ENCODE results near the gene FCER1G. TPM values are rescaled to one million over a fixed set of nuclear protein-coding genes. Genes with fewer than 3 reads are reported as not detected.
"Not testable (repeated sequence)": the region's sequence is repeated elsewhere in the genome, so short reads cannot be mapped to it uniquely, and the experiment has no call there.

FCER1G gene
- total RNA-seq, 4 donors from 2014 or later, result 1.6 to 50.4 (median 25.4) TPM

GRCh38 chr1:161250829-161251228 is 35.7 kb downstream of the FCER1G start:
- Histone ChIP-seq H3K9me3 (no peaks in the 10 kb centered on the region), H3K27me3 (no peaks in the 10 kb centered on the region), H3K4me3 (no peak overlapping the region), H3K4me1 (peaks cover 0 to 10% (median 0%) of the 10 kb centered on the region in 3 donors), H3K36me3 (no peaks in the 10 kb centered on the region), H3K27ac (no peak overlapping the region)
- no peak for DNase-seq
- TF ChIP-seq POLR2A (IDR thresholded peaks at IDR 0.05) (no peak), CTCF (IDR thresholded peaks at IDR 0.05) (no peak)
- intact Hi-C loops (cut with DNase I), result no loop called here
- whole genome bisulfite sequencing, 2 donors, result 71 to 73% methylated on average over 7 of the region's 7 CpGs

- no peak overlapping the region for H3K27ac ChIP-seq
- no peak for TF ChIP-seq CTCF (IDR thresholded peaks at IDR 0.05)
- H3K36me3 ChIP-seq, result no peaks in the 10 kb centered on the region
- WGBS, 2 donors, result 94 to 98% methylated on average over 8 of the region's 8 CpGs
- H3K4me1 ChIP-seq, result peaks cover 0 to 17% (median 0%) of the 10 kb centered on the region in 3 donors
- DNase-seq, result no peak
- intact Hi-C loops (cut with DNase I), result no loop called here
- H3K9me3 ChIP-seq, result peaks cover 0 to 3% (median under 1%) of the 10 kb centered on the region in 3 donors
- H3K27me3 ChIP-seq, result no peaks in the 10 kb centered on the region
- no peak overlapping the region for H3K4me3 ChIP-seq
Observed at GRCh38 chr1:161251579-161251978, 36.5 kb downstream of the FCER1G start.

DNA sequence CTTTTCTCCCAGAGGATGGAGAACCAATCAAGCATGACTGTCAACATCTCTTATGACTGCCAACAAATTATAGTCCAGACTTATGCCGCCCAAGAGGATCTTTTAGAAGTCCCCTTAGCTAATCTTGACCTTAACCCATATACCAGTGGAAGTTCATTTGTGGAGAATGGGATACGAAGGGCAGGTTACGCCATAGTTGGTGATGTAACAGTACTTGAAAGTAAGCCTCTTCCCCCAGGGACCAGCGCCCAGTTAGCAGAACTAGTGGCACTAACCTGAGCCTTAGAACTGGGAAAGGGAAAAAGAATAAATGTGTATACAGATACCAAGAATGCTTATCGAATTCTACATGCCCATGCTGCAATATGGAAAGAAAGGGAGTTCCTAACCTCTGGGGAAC is 40.2 kb downstream of the FCER1G start:
- peak overlapping the region in 1 of 4 donors; percentile 53 for H3K27ac ChIP-seq
- peaks cover 0 to 16% (median 9%) of the 10 kb centered on the region in 3 donors for H3K9me3 ChIP-seq
- DNase-seq; H3K4me3 ChIP-seq; intact Hi-C loops (cut with DNase I); H3K36me3 ChIP-seq: not testable (repeated sequence)
- peaks cover 10 to 54% (median 17%) of the 10 kb centered on the region in 3 donors for H3K4me1 ChIP-seq
- H3K27me3 ChIP-seq, result peaks cover 0 to 37% (median 0%) of the 10 kb centered on the region in 4 donors
- WGBS, 2 donors, result 65 to 85% methylated on average over 3 to 5 of the region's 5 CpGs

DNA sequence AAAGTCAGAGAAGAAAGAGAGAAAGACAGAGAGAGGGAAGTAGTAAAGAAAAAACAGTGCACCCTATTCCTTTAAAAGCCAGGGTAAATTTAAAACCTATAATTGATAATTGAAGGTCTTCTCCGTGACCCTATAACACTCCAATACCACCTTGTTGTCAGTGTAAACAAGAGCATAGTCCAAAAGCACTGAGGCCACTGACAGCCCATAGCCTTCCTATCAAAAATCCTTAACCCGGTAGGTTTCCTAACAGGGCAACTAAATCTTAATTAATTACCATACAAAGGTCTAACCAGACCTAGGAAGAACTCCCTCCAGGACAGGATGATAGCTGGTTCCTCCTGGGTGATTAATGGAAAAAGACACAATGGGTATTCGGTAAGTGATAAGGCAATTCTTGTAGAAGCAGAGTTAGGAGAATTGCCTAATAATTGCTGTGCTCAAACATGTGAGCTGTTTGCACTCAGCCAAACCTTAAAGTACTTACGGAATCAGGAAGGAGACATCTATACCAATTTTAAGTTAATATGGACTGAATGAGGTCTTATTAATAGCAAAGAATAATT is 40.9 kb downstream of the FCER1G start:
- WGBS, 2 donors, result 32 to 47% methylated on average over 4 of the region's 4 CpGs

DNA sequence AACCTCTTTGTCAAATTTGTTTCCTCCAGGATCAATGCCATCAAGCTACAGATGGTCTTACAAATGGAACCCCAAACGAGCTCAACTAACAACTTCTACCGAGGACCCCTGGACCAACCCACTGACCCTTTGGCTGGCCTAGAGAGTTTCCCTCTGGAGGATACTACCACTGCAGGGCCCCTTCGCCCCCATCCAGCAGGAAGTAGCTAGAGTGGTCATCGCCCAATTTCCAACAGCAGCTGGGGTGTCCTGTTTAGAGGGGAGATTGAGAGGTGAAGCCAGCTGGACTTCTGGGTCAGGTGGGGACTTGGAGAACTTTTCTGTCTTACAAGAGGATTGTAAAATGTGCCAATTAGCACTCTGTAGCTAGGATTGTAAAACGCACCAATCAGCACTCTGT is 42.0 kb downstream of the FCER1G start:
- H3K4me3 ChIP-seq; intact Hi-C loops (cut with DNase I); H3K36me3 ChIP-seq; DNase-seq: not testable (repeated sequence)
- WGBS, 2 donors, result 80 to 93% methylated on average over 1 to 3 of the region's 5 CpGs
- Histone ChIP-seq H3K27ac (peak overlapping the region; percentile 40 to 73 (median 58)), H3K4me1 (peaks cover 15 to 72% (median 30%) of the 10 kb centered on the region in 3 donors), H3K9me3 (peaks cover 0 to 16% (median 9%) of the 10 kb centered on the region in 3 donors), H3K27me3 (peaks cover 0 to 49% (median 0%) of the 10 kb centered on the region in 4 donors)

More for the DNA sequence above, 40.9 kb downstream of the FCER1G start:
- DNase-seq; intact Hi-C loops (cut with DNase I); H3K36me3 ChIP-seq; H3K4me3 ChIP-seq: not testable (repeated sequence)
- Histone ChIP-seq H3K4me1 (peaks cover 15 to 62% (median 23%) of the 10 kb centered on the region in 3 donors), H3K9me3 (peaks cover 0 to 16% (median 9%) of the 10 kb centered on the region in 3 donors), H3K27me3 (peaks cover 0 to 44% (median 0%) of the 10 kb centered on the region in 4 donors), H3K27ac (peak overlapping the region; percentile 40 to 73 (median 58))

DNA sequence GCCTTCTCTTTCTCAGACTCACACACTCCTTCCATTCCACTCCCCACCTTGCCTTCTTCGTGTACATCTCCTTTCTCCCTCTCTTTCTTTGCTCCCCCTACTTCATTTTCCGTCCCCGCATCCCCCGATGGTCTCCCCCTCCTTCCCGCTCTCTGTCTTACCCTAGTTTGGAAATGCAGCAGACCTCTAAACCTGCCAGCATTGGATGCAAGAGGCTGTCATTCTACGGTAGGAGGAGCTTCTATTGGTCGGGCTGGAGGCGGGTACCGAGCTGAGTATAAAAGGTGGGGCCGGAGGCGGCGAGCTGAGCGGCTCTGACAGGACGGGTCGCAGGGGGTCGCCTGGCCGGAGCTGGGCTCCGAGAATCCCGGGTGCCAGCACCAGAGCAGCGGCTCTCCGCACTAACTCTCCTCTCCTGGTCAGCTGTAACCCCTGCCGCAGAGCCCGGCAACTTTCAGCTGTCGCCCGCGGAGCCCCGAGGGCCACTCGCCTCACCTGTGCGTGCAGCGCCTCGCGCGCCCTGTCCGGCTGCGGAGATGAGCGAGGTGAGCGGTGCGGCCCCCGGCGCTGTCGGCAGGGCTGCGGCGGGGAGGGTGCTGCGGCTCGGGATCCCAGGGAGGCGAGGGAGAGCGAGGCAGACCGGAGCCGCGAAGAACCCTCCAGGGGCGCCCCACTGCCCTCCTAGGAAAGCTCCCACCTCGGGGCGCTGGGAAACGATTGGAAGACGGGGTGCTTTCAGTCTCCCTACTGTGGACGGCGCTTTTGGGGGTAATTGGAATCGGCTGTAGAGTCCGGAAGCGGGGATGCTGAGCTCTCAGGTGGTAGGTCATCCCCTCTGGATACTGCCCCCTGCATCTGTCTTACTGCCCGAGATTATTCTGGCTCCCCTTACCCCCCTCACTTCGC is 43.6 kb downstream of the FCER1G start, which contains the start of gene PCP4L1:
Gene PCP4L1, plus strand, starts transcription at position 307 of the 906 bp plus-strand sequence. Its CDS starts 230 bp downstream, at position 537.
- intact Hi-C loops (cut with DNase I), result no loop called here
- peaks cover 15 to 73% (median 30%) of the 10 kb centered on the region in 3 donors for H3K4me1 ChIP-seq
- peaks cover 0 to 16% (median 9%) of the 10 kb centered on the region in 3 donors for H3K9me3 ChIP-seq
- peak within 1 kb of the TSS; percentile 48 to 77 (median 58) for H3K4me3 ChIP-seq
- no peaks in the 10 kb centered on the region for H3K36me3 ChIP-seq
- WGBS, 2 donors, result 2 to 11% methylated on average over 8 to 14 of the region's 62 CpGs
- TF ChIP-seq CTCF (IDR thresholded peaks at IDR 0.05), result no peak
- peak in 1 of 4 donors; percentile 53 for TF ChIP-seq POLR2A (IDR thresholded peaks at IDR 0.05)
- peak within 1 kb of the TSS; percentile 44 to 71 (median 54) for H3K27ac ChIP-seq
- no peak for DNase-seq
- peaks cover 0 to 49% (median 0%) of the 10 kb centered on the region in 4 donors for H3K27me3 ChIP-seq

Measured in esophagus squamous epithelium (tissue), 5 donors.